NCI-H69 (cell line): ENCODE data around the gene TP53BP2.
"Not testable (repeated sequence)": the region's sequence is repeated elsewhere in the genome, so short reads cannot be mapped to it uniquely, and the experiment has no call there.

Source experiments
- DNase-seq: peaks from one replicate; lab custom pipeline; 2025; lab: John Stamatoyannopoulos, UW

TP53BP2 gene

GRCh38 chr1:223845810-223846682 lies at the start of gene TP53BP2:
Gene TP53BP2 (minus strand): TSS chr1:223845947. CDS start chr1:223845680, 267 bp downstream.
- peak; percentile 99 for DNase-seq

GRCh38 chr1:223890494-223890893 lies 44.7 kb upstream of the TP53BP2 start:
- not testable (repeated sequence) for DNase-seq

GRCh38 chr1:223889319-223889718 lies 43.6 kb upstream of the TP53BP2 start:
- peak; percentile 77 for DNase-seq

GRCh38 chr1:223887747-223888418 lies 42.1 kb upstream of the TP53BP2 start:
- peak; percentile 55 for DNase-seq

- peak; percentile 89 for DNase-seq
These were observed 40.8 kb upstream of the TP53BP2 start for GRCh38 chr1:223886516-223886921.

GRCh38 chr1:223885614-223886013 lies 39.9 kb upstream of the TP53BP2 start:
- peak; percentile 79 for DNase-seq

GRCh38 chr1:223878598-223879325 lies 33.0 kb upstream of the TP53BP2 start:
- DNase-seq: peak; percentile 25

- DNase-seq: no peak
These were observed 32.1 kb upstream of the TP53BP2 start for GRCh38 chr1:223877804-223878203.

- DNase-seq: no peak
These were observed 30.8 kb upstream of the TP53BP2 start for GRCh38 chr1:223876590-223876989.

GRCh38 chr1:223873044-223873443 lies 27.3 kb upstream of the TP53BP2 start:
- no peak for DNase-seq

GRCh38 chr1:223872308-223872901 lies 26.7 kb upstream of the TP53BP2 start:
- no peak for DNase-seq

GRCh38 chr1:223870617-223871574 lies 25.1 kb upstream of the TP53BP2 start:
- peak; percentile 30 for DNase-seq

GRCh38 chr1:223864599-223865368 lies 19.0 kb upstream of the TP53BP2 start:
- DNase-seq: not testable (repeated sequence)

GRCh38 chr1:223864084-223864483 lies 18.3 kb upstream of the TP53BP2 start:
- no peak for DNase-seq

GRCh38 chr1:223861904-223862303 lies 16.2 kb upstream of the TP53BP2 start:
- DNase-seq: no peak

GRCh38 chr1:223860051-223860622 lies 14.4 kb upstream of the TP53BP2 start:
- peak; percentile 73 for DNase-seq

GRCh38 chr1:223859058-223859457 lies 13.3 kb upstream of the TP53BP2 start:
- DNase-seq: no peak

- no peak for DNase-seq
These were observed 10.6 kb upstream of the TP53BP2 start for GRCh38 chr1:223856386-223856785.

GRCh38 chr1:223853748-223854147 lies 8.0 kb upstream of the TP53BP2 start:
- no peak for DNase-seq

- DNase-seq: no peak
These were observed 7.5 kb upstream of the TP53BP2 start for GRCh38 chr1:223853275-223853674.
